ENCODE measurements around the gene RAMACL.

GRCh38 chr6:166552600-166552999 is 33.9 kb downstream of the RAMACL start:
- TF ChIP-seq CTCF (IDR thresholded peaks at IDR 0.05) (no peak), EZH2 (IDR thresholded peaks at IDR 0.05; ENCODE audit: borderline replicate concordance, insufficient read depth, low read depth, low read length, poor library complexity, severe bottlenecking) (no peak)
